Sigmoid colon (tissue), 7 donors: ENCODE results near the gene SNX14. TPM values are rescaled to one million over a fixed set of nuclear protein-coding genes. Genes with fewer than 3 reads are reported as not detected.

Source experiments
- DNase-seq: peaks from one replicate; pipeline ENCODE4 v3.0.0-alpha.2; 2019
- H3K27ac ChIP-seq, 4 donors: fragments of 200-600 bp; sonication (generic); one replicate each; pipeline ENCODE4 v1.5.1; 2016 to 2019; ENCODE audit warnings: mild to moderate bottlenecking in 1 of 4
- H3K27me3 ChIP-seq, 3 donors: fragments of 200-600 bp; sonication (generic); one replicate each; pipeline ENCODE4 v1.5.1; 2019; ENCODE audit warnings: mild to moderate bottlenecking in 1 of 3
- H3K36me3 ChIP-seq, 4 donors: fragments of 200-600 bp; sonication (generic); one replicate each; pipeline ENCODE4 v1.5.1; 2016 to 2019
- H3K4me1 ChIP-seq, 4 donors: fragments of 200-600 bp; sonication (generic); one replicate each; pipeline ENCODE4 v1.5.1; 2017 to 2019
- H3K4me3 ChIP-seq, 4 donors: fragments of 200-600 bp; sonication (generic); one replicate each; pipeline ENCODE4 v1.5.1; 2017 to 2019; ENCODE audit warnings: mild to moderate bottlenecking in 2 of 4, moderate library complexity in 1 of 4
- H3K9me3 ChIP-seq, 4 donors: fragments of 200-600 bp in 3 of 4; sonication (generic) in 3 of 4; one replicate each; pipeline versions ENCODE4 v1.5.1 to v1.6.1; 2013 to 2019
- CTCF ChIP-seq, 4 experiments: fragments of 450-650 bp in 3 of 4; fragments of 200-600 bp in 1 of 4; IDR thresholded peaks; one replicate each; pipeline ENCODE4 v1.5.1; 2016 to 2019; ENCODE audit warnings: antibody characterized with exemption in 4 of 4, mild to moderate bottlenecking in 3 of 4, moderate library complexity in 2 of 4
- EP300 ChIP-seq, 4 donors: sonication (generic); formaldehyde crosslinking; IDR thresholded peaks; one replicate each; pipeline ENCODE4 v1.6.1; 2017; ENCODE audit warnings: antibody characterized with exemption in 4 of 4
- POLR2A ChIP-seq, 2 donors: fragments of 450-650 bp; IDR thresholded peaks; one replicate each; pipeline ENCODE4 v1.6.1; 2016; ENCODE audit warnings: antibody characterized with exemption in 2 of 2, mild to moderate bottlenecking in 2 of 2, moderate library complexity in 2 of 2
- POLR2AphosphoS5 ChIP-seq, 4 donors: sonication (generic); formaldehyde crosslinking; IDR thresholded peaks; one replicate each; pipeline ENCODE4 v1.6.1; 2017; ENCODE audit warnings: antibody characterized with exemption in 4 of 4
- WGBS, 2 donors: extraction: QIAGEN DNeasy Blood & Tissue Kit; methylation state at CpG; one replicate each; pipeline ENCODE4 v1.1.7; 2013; 5-methylcytosine and 5-hydroxymethylcytosine counted together
- intact Hi-C: fragments of 100-400 bp; cut with DNase I; formaldehyde crosslinking; loops from one replicate; pipeline ENCODE4 v1.15.1; 2023
- polyA plus RNA-seq, 3 donors: library from polyadenylated mRNA; stranded (reverse); fragments of 200-250 nt; gene quantifications; one replicate each; pipeline ENCODE4 v1.2.3, GENCODE V29; 2013
- total RNA-seq, 4 donors: library from RNA; depleted of rRNA; stranded (reverse); fragments of >200 nt; gene quantifications; one replicate each; pipeline ENCODE4 v1.1.0, GENCODE V29; 2016
- donor health status: healthy with polysubstance abuse.
- donor health status: Bipolar disorder and iron deficiency.
- donor health status: healthy.

SNX14 gene
- total and polyA plus RNA-seq, 7 donors, result 12.9 to 94.2 (median 61.1) TPM

GRCh38 chr6:85556992-85557668, 36.5 kb downstream of the SNX14 start:
- TF ChIP-seq POLR2A (IDR thresholded peaks at IDR 0.05), result no peak
- TF ChIP-seq CTCF (IDR thresholded peaks at IDR 0.05), result no peak
- intact Hi-C loops, result no loop called here
- Histone ChIP-seq H3K9me3 (no peaks in the 10 kb centered on the region), H3K4me3 (no peak overlapping the region), H3K27me3 (no peaks in the 10 kb centered on the region), H3K36me3 (peaks cover 0 to 53% (median 2%) of the 10 kb centered on the region in 4 donors), H3K4me1 (no peaks in the 10 kb centered on the region), H3K27ac (no peak overlapping the region)
- WGBS, 2 donors, result 93% methylated on average over 3 of the region's 3 CpGs
- no peak for DNase-seq

DNA sequence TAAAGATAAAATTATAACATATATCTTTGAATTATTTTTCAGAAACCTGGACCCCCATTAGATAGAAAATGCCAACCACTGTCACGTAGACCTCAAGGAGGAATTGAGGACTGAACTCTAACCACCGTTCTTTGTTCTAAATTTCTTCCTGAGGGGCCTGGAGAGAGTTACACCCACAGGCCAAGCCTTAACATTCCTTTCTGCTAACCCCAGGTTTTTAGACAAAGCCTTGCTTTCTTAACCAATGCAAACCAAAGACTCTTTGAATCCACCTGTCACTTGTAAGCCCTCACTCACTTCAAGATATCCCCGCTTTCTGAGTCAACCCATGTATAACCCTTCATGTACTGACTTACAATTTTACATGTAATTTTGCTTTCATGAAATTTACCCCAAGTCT, 41.0 kb downstream of the SNX14 start:
- Histone ChIP-seq H3K9me3 (no peaks in the 10 kb centered on the region), H3K36me3 (peaks cover 0 to 43% (median 4%) of the 10 kb centered on the region in 4 donors), H3K27ac (no peak overlapping the region), H3K4me3 (no peak overlapping the region), H3K4me1 (no peaks in the 10 kb centered on the region), H3K27me3 (no peaks in the 10 kb centered on the region)
- no peak for DNase-seq
- no peak for TF ChIP-seq POLR2A (IDR thresholded peaks at IDR 0.05)
- TF ChIP-seq EP300 (IDR thresholded peaks at IDR 0.05), result no peak
- TF ChIP-seq CTCF (IDR thresholded peaks at IDR 0.05), result no peak
- TF ChIP-seq POLR2AphosphoS5 (IDR thresholded peaks at IDR 0.05), result no peak
- intact Hi-C loops, result no loop called here
- 97 to 98% methylated on average over 3 of the region's 3 CpGs for WGBS, 2 donors

GRCh38 chr6:85551264-85551663, 42.4 kb downstream of the SNX14 start:
- H3K36me3 ChIP-seq, result peaks cover 0 to 52% (median 6%) of the 10 kb centered on the region in 4 donors
- no peak for DNase-seq
- no peaks in the 10 kb centered on the region for H3K4me1 ChIP-seq
- H3K27ac ChIP-seq, result no peak overlapping the region
- no peak for TF ChIP-seq EP300 (IDR thresholded peaks at IDR 0.05)
- no peak for TF ChIP-seq POLR2A (IDR thresholded peaks at IDR 0.05)
- TF ChIP-seq POLR2AphosphoS5 (IDR thresholded peaks at IDR 0.05), result no peak
- no peak for TF ChIP-seq CTCF (IDR thresholded peaks at IDR 0.05)
- no peaks in the 10 kb centered on the region for H3K27me3 ChIP-seq
- H3K9me3 ChIP-seq, result no peaks in the 10 kb centered on the region
- intact Hi-C loops, result no loop called here
- H3K4me3 ChIP-seq, result no peak overlapping the region
- WGBS, 2 donors, result 44 to 76% methylated on average over 1 of the region's 1 CpG

DNA sequence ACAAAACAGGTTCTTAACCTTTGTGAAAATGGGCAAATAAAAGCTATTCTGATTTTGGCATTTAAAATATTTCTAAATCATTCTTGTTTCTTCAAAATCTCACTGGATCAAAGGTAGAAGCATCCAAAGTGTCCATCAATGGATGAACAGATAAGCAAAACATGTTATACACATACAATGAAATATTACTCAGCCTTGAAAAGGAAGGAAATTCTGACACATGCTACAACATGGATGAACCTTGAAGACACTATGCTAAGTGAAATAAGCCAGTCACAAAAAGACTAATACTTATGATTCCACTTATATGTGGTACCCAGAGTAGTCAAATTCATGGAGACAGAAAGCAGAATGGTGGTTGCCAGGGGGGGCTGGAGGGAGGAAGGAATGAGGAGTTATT, 45.9 kb downstream of the SNX14 start:
- intact Hi-C loops, result no loop called here
- no peak overlapping the region for H3K27ac ChIP-seq
- no peaks in the 10 kb centered on the region for H3K27me3 ChIP-seq
- no peak overlapping the region for H3K4me3 ChIP-seq
- TF ChIP-seq EP300 (IDR thresholded peaks at IDR 0.05) (no peak), POLR2A (IDR thresholded peaks at IDR 0.05) (no peak), POLR2AphosphoS5 (IDR thresholded peaks at IDR 0.05) (no peak), CTCF (IDR thresholded peaks at IDR 0.05) (no peak)
- no peak for DNase-seq
- no peaks in the 10 kb centered on the region for H3K9me3 ChIP-seq
- peaks cover 0 to 49% (median 4%) of the 10 kb centered on the region in 4 donors for H3K36me3 ChIP-seq
- no peaks in the 10 kb centered on the region for H3K4me1 ChIP-seq

GRCh38 chr6:85544776-85545175, 48.9 kb downstream of the SNX14 start:
- H3K27ac ChIP-seq, result no peak overlapping the region
- DNase-seq, result no peak
- H3K4me3 ChIP-seq, result no peak overlapping the region
- H3K9me3 ChIP-seq, result no peaks in the 10 kb centered on the region
- peaks cover 0 to 62% (median 4%) of the 10 kb centered on the region in 4 donors for H3K36me3 ChIP-seq
- no peaks in the 10 kb centered on the region for H3K27me3 ChIP-seq
- no peaks in the 10 kb centered on the region for H3K4me1 ChIP-seq
- no peak for TF ChIP-seq POLR2A (IDR thresholded peaks at IDR 0.05)
- no peak for TF ChIP-seq EP300 (IDR thresholded peaks at IDR 0.05)
- TF ChIP-seq CTCF (IDR thresholded peaks at IDR 0.05), result no peak
- TF ChIP-seq POLR2AphosphoS5 (IDR thresholded peaks at IDR 0.05), result no peak
- 96 to 97% methylated on average over 1 of the region's 1 CpG for WGBS, 2 donors
- intact Hi-C loops, result no loop called here
